GM12891 (cell line): ENCODE results near the gene ABL1.

ENCODE experiments used
- POLR2A ChIP-seq: IDR thresholded peaks from 2 replicates; pipeline ENCODE4 v1.6.1; 2011; ENCODE audit warnings: low read depth, low read length, control low read depth
- POLR2AphosphoS5 ChIP-seq: IDR thresholded peaks from 2 replicates; pipeline ENCODE4 v1.6.1; 2011; ENCODE audit warnings: low read depth, low read length, control low read depth
- SPI1 ChIP-seq: IDR thresholded peaks from 2 replicates; pipeline ENCODE4 v1.6.1; 2011; ENCODE audit warnings: low read depth, low read length, control low read depth
- TAF1 ChIP-seq: IDR thresholded peaks from 2 replicates; pipeline ENCODE4 v1.6.1; 2011; ENCODE audit warnings: low read depth, low read length, control low read depth

DNA sequence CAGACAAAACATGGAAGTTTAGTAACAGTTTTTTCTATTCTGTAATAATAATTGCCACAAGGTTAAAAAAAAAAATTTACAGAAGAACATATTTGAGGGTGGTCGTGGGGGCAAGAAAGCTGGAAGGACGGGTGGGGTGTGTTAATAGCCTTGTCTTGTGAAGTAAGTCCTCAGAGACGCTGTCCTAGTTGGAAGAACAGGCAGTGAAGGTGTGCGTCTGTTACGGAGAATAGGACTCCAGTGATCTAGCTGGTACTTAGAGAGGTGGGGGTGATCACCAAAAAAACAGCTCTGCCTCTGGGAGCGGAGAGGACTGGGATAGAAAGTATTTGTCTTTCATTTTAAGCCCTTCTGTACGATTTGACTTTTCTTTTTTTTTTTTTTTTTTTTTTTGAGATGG, 17.7 kb downstream of the ABL1 start:
- TF ChIP-seq POLR2A (no peak), TAF1 (no peak), SPI1 (no peak), POLR2AphosphoS5 (no peak)
